A673 (cell line): ENCODE measurements around the gene CCDC17. TPM values are rescaled to one million over a fixed set of nuclear protein-coding genes. Genes with fewer than 3 reads are reported as not detected.

Source experiments
- BruUV-seq: library from RNA; stranded (reverse); fragments of 400-500 nt; replicated peaks from 2 replicates; lab custom pipeline; 2021; lab: Mats Ljungman, UMichigan
- CTCF ChIA-PET: fragments of 300-600 bp; sonication (Branson Sonifier 250); formaldehyde crosslinking; loops from one replicate; lab custom pipeline; 2022; ENCODE audit warnings: antibody characterized with exemption; lab: Charles Lee
- POLR2A ChIA-PET: fragments of 300-600 bp; sonication (Branson Sonifier 250); formaldehyde crosslinking; loops from one replicate; lab custom pipeline; 2022; ENCODE audit warnings: antibody characterized with exemption; ENCODE audit not compliant: low non-redundant PET; lab: Charles Lee
- DNase-seq: peaks from one replicate; pipeline ENCODE4 v3.0.0-alpha.2; 2015; ENCODE audit warnings: low spot score
- H3K27ac ChIP-seq: fragments of 200-600 bp; sonication (generic); 2 replicates; pipeline ENCODE4 v1.5.1; 2016; ENCODE audit warnings: mixed run types, low read depth, mild to moderate bottlenecking, mixed read lengths, antibody characterized with exemption, low read length; ENCODE audit not compliant: poor library complexity, severe bottlenecking
- H3K27me3 ChIP-seq: fragments of 200-600 bp; sonication (generic); replicated peaks from 2 replicates; pipeline ENCODE4 v1.6.1; 2017; ENCODE audit warnings: mixed run types, low read depth, mild to moderate bottlenecking, mixed read lengths, antibody characterized with exemption, low read length; ENCODE audit not compliant: insufficient read depth, poor library complexity
- H3K36me3 ChIP-seq: fragments of 200-600 bp; sonication (generic); 2 replicates; pipeline ENCODE4 v1.6.1; 2016; ENCODE audit warnings: mixed run types, mild to moderate bottlenecking, mixed read lengths, antibody characterized with exemption, low read length; ENCODE audit not compliant: insufficient read depth, poor library complexity, severe bottlenecking
- H3K4me1 ChIP-seq: fragments of 200-600 bp; sonication (generic); 2 replicates; pipeline ENCODE4 v1.6.1; 2017; ENCODE audit warnings: mixed run types, mild to moderate bottlenecking, mixed read lengths, antibody characterized with exemption, low read length; ENCODE audit not compliant: insufficient read depth, poor library complexity, severe bottlenecking
- H3K4me3 ChIP-seq: fragments of 200-600 bp; sonication (generic); 2 replicates; pipeline ENCODE4 v1.5.1; 2016; ENCODE audit warnings: low read depth, mixed run types, mild to moderate bottlenecking, mixed read lengths, low read length; ENCODE audit not compliant: poor library complexity, severe bottlenecking
- H3K9me3 ChIP-seq: fragments of 200-600 bp; sonication (generic); 2 replicates; pipeline ENCODE4 v1.6.1; 2016; ENCODE audit warnings: mixed run types, low read depth, mild to moderate bottlenecking, mixed read lengths, antibody characterized with exemption, low read length; ENCODE audit not compliant: poor library complexity, severe bottlenecking
- EZH2 ChIP-seq: fragments of 200-600 bp; sonication (generic); IDR thresholded peaks from 2 replicates; pipeline ENCODE4 v1.6.1; 2017; ENCODE audit warnings: borderline replicate concordance, low read depth, mild to moderate bottlenecking, mixed read lengths, antibody characterized with exemption, low read length; ENCODE audit not compliant: poor library complexity, severe bottlenecking
- intact Hi-C: fragments of 100-400 bp; cut with micrococcal nuclease; formaldehyde crosslinking; loops from one replicate; pipeline ENCODE4 v1.10.0; 2022; ENCODE audit not compliant: unreplicated experiment
- total RNA-seq: library from RNA; stranded (reverse); gene quantifications from 2 replicates; pipeline ENCODE4 v1.2.3, GENCODE V29; 2021
- TF ChIP-seq, protein P1 (sequence below): fragments of 300-800, 200-600 bp; sonication (generic); conservative IDR thresholded peaks from 2 replicates; pipeline ENCODE4 v1.5.1; 2017; ENCODE audit warnings: low read depth, mild to moderate bottlenecking, antibody characterized with exemption, low read length, moderate library complexity, mixed read lengths

CCDC17 gene
- total RNA-seq, 1 experiment from 2014 or later = 2.0 TPM

DNA sequence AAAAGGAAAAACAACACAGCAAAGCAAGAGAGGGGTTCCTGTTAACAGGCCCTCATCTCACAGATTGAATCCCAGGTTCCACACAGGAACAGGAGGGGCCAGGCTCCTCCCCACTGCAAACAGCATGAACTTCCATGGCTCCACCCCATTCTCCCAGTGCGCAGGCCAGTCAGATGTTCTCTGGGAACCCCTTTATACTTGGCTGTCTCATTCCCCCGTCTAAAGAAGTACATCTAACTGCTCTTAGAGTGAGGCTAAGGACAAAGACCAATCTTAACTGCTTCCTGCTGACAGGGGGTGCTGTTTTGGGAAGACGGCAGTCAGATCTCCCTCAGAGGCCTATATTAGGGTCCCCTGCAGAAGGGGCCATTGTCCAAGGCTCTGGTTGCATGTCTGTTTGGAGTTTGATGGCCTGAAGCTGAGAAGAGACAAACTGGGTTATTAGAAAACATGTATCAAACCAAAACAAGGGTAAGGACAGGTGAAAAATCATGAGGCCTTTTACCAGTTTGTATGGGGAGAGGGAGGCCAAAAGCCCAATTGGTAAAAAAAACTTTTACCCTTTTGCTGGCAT, 50.5 kb downstream of the CCDC17 start:
- Histone ChIP-seq H3K27me3 (no peaks in the 10 kb centered on the region), H3K4me1 (no peaks in the 10 kb centered on the region), H3K27ac (no peak overlapping the region), H3K4me3 (no peak overlapping the region), H3K36me3 (peaks cover 26% of the 10 kb centered on the region), H3K9me3 (no peaks in the 10 kb centered on the region)
- ChIA-PET CTCF (no interaction called here), POLR2A (no interaction called here)
- intact Hi-C loops = loop anchor here (5.0 to 10.0 kb wide), 2 partner anchors 216 to 559 kb away; partner anchors contain the start of genes HECTD3 and UROD
- no TSS peak for BruUV-seq
- TF ChIP-seq, protein P1, sequence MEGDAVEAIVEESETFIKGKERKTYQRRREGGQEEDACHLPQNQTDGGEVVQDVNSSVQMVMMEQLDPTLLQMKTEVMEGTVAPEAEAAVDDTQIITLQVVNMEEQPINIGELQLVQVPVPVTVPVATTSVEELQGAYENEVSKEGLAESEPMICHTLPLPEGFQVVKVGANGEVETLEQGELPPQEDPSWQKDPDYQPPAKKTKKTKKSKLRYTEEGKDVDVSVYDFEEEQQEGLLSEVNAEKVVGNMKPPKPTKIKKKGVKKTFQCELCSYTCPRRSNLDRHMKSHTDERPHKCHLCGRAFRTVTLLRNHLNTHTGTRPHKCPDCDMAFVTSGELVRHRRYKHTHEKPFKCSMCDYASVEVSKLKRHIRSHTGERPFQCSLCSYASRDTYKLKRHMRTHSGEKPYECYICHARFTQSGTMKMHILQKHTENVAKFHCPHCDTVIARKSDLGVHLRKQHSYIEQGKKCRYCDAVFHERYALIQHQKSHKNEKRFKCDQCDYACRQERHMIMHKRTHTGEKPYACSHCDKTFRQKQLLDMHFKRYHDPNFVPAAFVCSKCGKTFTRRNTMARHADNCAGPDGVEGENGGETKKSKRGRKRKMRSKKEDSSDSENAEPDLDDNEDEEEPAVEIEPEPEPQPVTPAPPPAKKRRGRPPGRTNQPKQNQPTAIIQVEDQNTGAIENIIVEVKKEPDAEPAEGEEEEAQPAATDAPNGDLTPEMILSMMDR = no peak
- no peak for TF ChIP-seq EZH2
- no peak for DNase-seq

DNA sequence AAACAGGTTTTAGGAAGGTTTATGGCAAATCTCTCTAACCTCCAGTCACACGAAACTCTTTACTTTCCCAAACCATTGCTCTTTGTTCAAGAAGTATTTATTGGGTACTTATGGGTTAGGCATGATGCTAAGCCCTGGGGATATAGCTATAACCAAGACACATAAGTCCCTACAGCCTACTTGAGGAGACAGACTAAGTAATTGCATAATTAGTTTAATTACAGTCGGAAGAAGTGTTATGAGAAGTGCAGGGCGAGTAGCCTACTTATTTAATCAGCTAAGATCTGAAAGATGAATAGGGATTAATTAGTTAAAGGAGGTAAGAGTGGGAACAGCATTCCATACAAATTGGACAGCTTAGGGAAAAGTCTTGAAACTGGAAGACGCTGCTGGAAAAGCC, 53.2 kb downstream of the CCDC17 start:
- BruUV-seq = no TSS peak

More for the DNA sequence above, 53.2 kb downstream of the CCDC17 start:
- Histone ChIP-seq H3K27ac (no peak overlapping the region), H3K27me3 (no peaks in the 10 kb centered on the region), H3K9me3 (no peaks in the 10 kb centered on the region), H3K4me1 (no peaks in the 10 kb centered on the region), H3K4me3 (no peak overlapping the region), H3K36me3 (peaks cover 48% of the 10 kb centered on the region)
- DNase-seq = no peak
- intact Hi-C loops = loop anchor here (1.0 to 10.0 kb wide), 3 partner anchors 58 to 556 kb away; partner anchors contain the start of genes HECTD3 and UROD
- ChIA-PET CTCF (no interaction called here), POLR2A (no interaction called here)
- TF ChIP-seq, protein P1 = no peak
- no peak for TF ChIP-seq EZH2

Other genes with a start within 250 kb of the CCDC17 start
- gene TESK2, start 132.9 kb downstream of the CCDC17 start, total RNA-seq = 0.75 and 2.7 TPM in 2 replicates
- 2.3 and 2.5 TPM in 2 replicates for gene CCDC163, start 124.0 kb downstream of the CCDC17 start, total RNA-seq
- 14.4 and 16.2 TPM in 2 replicates for gene MMACHC, start 123.8 kb downstream of the CCDC17 start, total RNA-seq
- 947 and 1,108 TPM in 2 replicates for gene PRDX1, start 102.2 kb downstream of the CCDC17 start, total RNA-seq
- 183 and 189 TPM in 2 replicates for gene AKR1A1, start 73.2 kb downstream of the CCDC17 start, total RNA-seq
- 392 and 403 TPM in 2 replicates for gene NASP, start 40.0 kb downstream of the CCDC17 start, total RNA-seq
- gene GPBP1L1, start 62.5 kb upstream of the CCDC17 start, total RNA-seq = 99.0 and 99.8 TPM in 2 replicates
- gene TMEM69, start 64.1 kb upstream of the CCDC17 start, total RNA-seq = 32.3 and 38.3 TPM in 2 replicates
- gene IPP, start 126.6 kb upstream of the CCDC17 start, total RNA-seq = 15.7 and 18.4 TPM in 2 replicates
- 38.4 and 40.2 TPM in 2 replicates for gene MAST2, start 179.6 kb upstream of the CCDC17 start, total RNA-seq